ENCODE data around the gene TBL2. TPM values are rescaled to one million over a fixed set of nuclear protein-coding genes. Genes with fewer than 3 reads are reported as not detected.
"Not testable (repeated sequence)": the region's sequence is repeated elsewhere in the genome, so short reads cannot be mapped to it uniquely, and the experiment has no call there.

The TBL2 gene
- polyA plus RNA-seq, 2 of the 4 experiments (the other 2 are of a cell fraction) = 34.4 to 46.4 TPM

- TF ChIP-seq CTCF (IDR thresholded peaks at IDR 0.05) = no peak
- no peak for TF ChIP-seq JUNB (IDR thresholded peaks at IDR 0.05)
- TF ChIP-seq HDAC2 (IDR thresholded peaks at IDR 0.05) = no peak
- no peak for TF ChIP-seq SREBF2 (IDR thresholded peaks at IDR 0.05)
- no peak for TF ChIP-seq NFE2L2 (conservative IDR thresholded peaks at IDR 0.05; ENCODE audit: low read length)
- no peak for TF ChIP-seq KDM1A (IDR thresholded peaks at IDR 0.05; ENCODE audit: low read depth)
- no peak for TF ChIP-seq RNF2 (IDR thresholded peaks at IDR 0.05; ENCODE audit: borderline replicate concordance, low read depth)
- no peak for TF ChIP-seq RCOR1 (IDR thresholded peaks at IDR 0.05; ENCODE audit: low read depth, low read length)
- no peak for TF ChIP-seq USF2 (IDR thresholded peaks at IDR 0.05)
- no peak for TF ChIP-seq KDM5A (IDR thresholded peaks at IDR 0.05)
- no peak for TF ChIP-seq RAD21 (conservative IDR thresholded peaks at IDR 0.05 in 1 of 2, IDR thresholded peaks at IDR 0.05 in 1 of 2)
- no peak for TF ChIP-seq E2F6 (IDR thresholded peaks at IDR 0.05; ENCODE audit: borderline replicate concordance, low read depth)
- no peaks in the 10 kb centered on the region for H3K9me3 ChIP-seq
- POLR2A ChIA-PET = no interaction called here
- 78% methylated on average over 6 of the region's 7 CpGs for WGBS (ENCODE audit: missing lambda C conversion rate)
- no peak overlapping the region for H3K4me2 ChIP-seq
- no peak overlapping the region for H3K4me3 ChIP-seq
- CTCF ChIA-PET = interaction anchor here (0.7 to 9.1 kb wide), 12 partner anchors 8 to 113 kb away, joined by 3 to 93 read pairs (median 8); no protein-coding TSS in a partner anchor
- DNase-seq (ENCODE audit: low read depth in 1 of 2, low spot score in 1 of 2) (no peak), ATAC-seq (no peak), FAIRE-seq (no peak)
- H3K27ac ChIP-seq = no peak overlapping the region
- peaks cover 21% of the 10 kb centered on the region for H3K4me1 ChIP-seq
Observed at GRCh38 chr7:73621168-73622063, 43.0 kb upstream of the TBL2 start.

- H3K4me3 ChIP-seq; H3K4me2 ChIP-seq; H3K9me3 ChIP-seq; H3K27ac ChIP-seq; ATAC-seq; DNase-seq (ENCODE audit: low read depth in 1 of 2, low spot score in 1 of 2); POLR2A ChIA-PET; FAIRE-seq: not testable (repeated sequence)
- peaks cover 24% of the 10 kb centered on the region for H3K4me1 ChIP-seq
- WGBS (ENCODE audit: missing lambda C conversion rate) = 86% methylated on average over 11 of the region's 11 CpGs
- CTCF ChIA-PET = interaction anchor here (0.9 to 9.1 kb wide), 6 partner anchors 14 to 115 kb away, joined by 3 to 93 read pairs (median 12); partner anchors contain the start of gene VPS37D
Observed at GRCh38 chr7:73619394-73619793, 41.0 kb upstream of the TBL2 start.

- no peak for FAIRE-seq
- no peak overlapping the region for H3K4me3 ChIP-seq
- H3K27ac ChIP-seq = 0 out of 6 replicates have a peak overlapping the region, but pooled peaks of 1 of the 2 experiments have one; percentile 11
- 100% methylated on average over 3 of the region's 4 CpGs for WGBS (ENCODE audit: missing lambda C conversion rate)
- ATAC-seq = no peak
- H3K4me1 ChIP-seq = peaks cover 29% of the 10 kb centered on the region
- POLR2A ChIA-PET = no interaction called here
- H3K9me3 ChIP-seq = no peaks in the 10 kb centered on the region
- no peak for TF ChIP-seq KDM1A (IDR thresholded peaks at IDR 0.05; ENCODE audit: low read depth)
- TF ChIP-seq CHD4 (IDR thresholded peaks at IDR 0.05; ENCODE audit: borderline replicate concordance) = no peak
- no peak for TF ChIP-seq CBX8 (IDR thresholded peaks at IDR 0.05)
- TF ChIP-seq HOXB5 (CRISPR knock-in tag; IDR thresholded peaks at IDR 0.05) = no peak
- no peak for TF ChIP-seq ATOH8 (CRISPR knock-in tag; IDR thresholded peaks at IDR 0.05; ENCODE audit: low read depth)
- TF ChIP-seq MYC (IDR thresholded peaks at IDR 0.05; ENCODE audit: borderline replicate concordance, low read length) = no peak
- TF ChIP-seq ZSCAN20 (CRISPR knock-in tag; IDR thresholded peaks at IDR 0.05) = no peak
- no peak for TF ChIP-seq TP53 (CRISPR knock-in tag; IDR thresholded peaks at IDR 0.05)
- no peak for TF ChIP-seq BCL3 (IDR thresholded peaks at IDR 0.05)
- TF ChIP-seq ESRRA (IDR thresholded peaks at IDR 0.05; ENCODE audit: borderline replicate concordance, low read length) = no peak
- no peak for TF ChIP-seq TFCP2L1 (CRISPR knock-in tag; IDR thresholded peaks at IDR 0.05)
- TF ChIP-seq HMGXB4 (CRISPR knock-in tag; IDR thresholded peaks at IDR 0.05; ENCODE audit: borderline replicate concordance) = no peak
- no peak for TF ChIP-seq RARB (CRISPR knock-in tag; IDR thresholded peaks at IDR 0.05)
- TF ChIP-seq FOSL2 (IDR thresholded peaks at IDR 0.05) = no peak
- no peak for TF ChIP-seq FOSL2 (CRISPR knock-in tag; IDR thresholded peaks at IDR 0.05)
- TF ChIP-seq HDAC2 (IDR thresholded peaks at IDR 0.05) = no peak
- CTCF ChIA-PET = interaction anchor here (1.4 to 9.1 kb wide), 5 partner anchors 10 to 116 kb away, joined by 6 to 98 read pairs (median 14); partner anchors contain the start of genes MLXIPL and VPS37D
- no peak for DNase-seq (ENCODE audit: low read depth in 1 of 2, low spot score in 1 of 2)
- no peak overlapping the region for H3K4me2 ChIP-seq
Observed at GRCh38 chr7:73618538-73618937, 40.2 kb upstream of the TBL2 start.

Measured in A549 (cell line).